Measurements from ENCODE around the gene RBSN.
"Not testable (repeated sequence)": the region's sequence is repeated elsewhere in the genome, so short reads cannot be mapped to it uniquely, and the experiment has no call there.

RBSN gene
- long read RNA-seq, full-length matches to known transcripts: 3 of 45 reads
- long read RNA-seq, partial matches to known transcripts: 28 of 45 reads
- long read RNA-seq, other reads (novel, unspliced or antisense): 14 of 45 reads

GRCh38 chr3:15098503-15099363 is at the start of gene RBSN:
RBSN (minus strand) TSS chr3:15099148; CDS start chr3:15096120, 3,028 bp downstream.
- TF ChIP-seq CTCF (IDR thresholded peaks at IDR 0.05; ENCODE audit: insufficient read depth, low read length): no peak
- TF ChIP-seq SPI1 (IDR thresholded peaks at IDR 0.05; ENCODE audit: borderline replicate concordance, low read depth): peak; percentile 15; the same call in 1 of the 2 replicates
- TF ChIP-seq POLR2AphosphoS5 (IDR thresholded peaks at IDR 0.05; ENCODE audit: low read depth): peak; percentile 59
- TF ChIP-seq REST (IDR thresholded peaks at IDR 0.05; ENCODE audit: insufficient replicate concordance, low read depth): peak; percentile 62
- TF ChIP-seq GABPA (IDR thresholded peaks at IDR 0.05; ENCODE audit: low read depth): peak; percentile 79
- Histone ChIP-seq H3K27ac (replicated peaks) (peak within 1 kb of the TSS; percentile 72), H3K4me3 (replicated peaks; ENCODE audit: insufficient read depth, low read length) (peak within 1 kb of the TSS; percentile 72), H3K27me3 (ENCODE audit: insufficient read depth, poor library complexity, severe bottlenecking) (no peaks in the 10 kb centered on the region)
- DNase-seq (ENCODE audit: low read depth in 1 of 2, low spot score in 1 of 2): peak; percentile 88 to 95

- H3K27me3 ChIP-seq (ENCODE audit: insufficient read depth, poor library complexity, severe bottlenecking): peaks cover 25% of the 10 kb centered on the region
- no peak for DNase-seq (ENCODE audit: low read depth in 1 of 2, low spot score in 1 of 2)
- H3K4me3 ChIP-seq (replicated peaks; ENCODE audit: insufficient read depth, low read length): no peak overlapping the region
- TF ChIP-seq CTCF (IDR thresholded peaks at IDR 0.05; ENCODE audit: insufficient read depth, low read length): no peak
- no peak for TF ChIP-seq SPI1 (IDR thresholded peaks at IDR 0.05; ENCODE audit: borderline replicate concordance, low read depth)
- no peak for TF ChIP-seq GABPA (IDR thresholded peaks at IDR 0.05; ENCODE audit: low read depth)
- no peak for TF ChIP-seq REST (IDR thresholded peaks at IDR 0.05; ENCODE audit: insufficient replicate concordance, low read depth)
- TF ChIP-seq POLR2AphosphoS5 (IDR thresholded peaks at IDR 0.05; ENCODE audit: low read depth): no peak
- H3K27ac ChIP-seq (replicated peaks): no peak overlapping the region
These were observed 49.7 kb upstream of the RBSN start for GRCh38 chr3:15148614-15149013.

- not testable (repeated sequence) for H3K4me3 ChIP-seq (replicated peaks; ENCODE audit: insufficient read depth, low read length); H3K27me3 ChIP-seq (ENCODE audit: insufficient read depth, poor library complexity, severe bottlenecking); DNase-seq (ENCODE audit: low read depth in 1 of 2, low spot score in 1 of 2); H3K27ac ChIP-seq (replicated peaks)
These were observed 37.9 kb upstream of the RBSN start for GRCh38 chr3:15136885-15137284.

GRCh38 chr3:15134968-15135367 is 36.0 kb upstream of the RBSN start:
- not testable (repeated sequence) for H3K27me3 ChIP-seq (ENCODE audit: insufficient read depth, poor library complexity, severe bottlenecking); H3K4me3 ChIP-seq (replicated peaks; ENCODE audit: insufficient read depth, low read length); H3K27ac ChIP-seq (replicated peaks); DNase-seq (ENCODE audit: low read depth in 1 of 2, low spot score in 1 of 2)

- H3K27ac ChIP-seq (replicated peaks); H3K4me3 ChIP-seq (replicated peaks; ENCODE audit: insufficient read depth, low read length); H3K27me3 ChIP-seq (ENCODE audit: insufficient read depth, poor library complexity, severe bottlenecking); DNase-seq (ENCODE audit: low read depth in 1 of 2, low spot score in 1 of 2): not testable (repeated sequence)
These were observed 29.5 kb upstream of the RBSN start for GRCh38 chr3:15128403-15128802.

GRCh38 chr3:15126975-15127374 is 28.0 kb upstream of the RBSN start:
- H3K27ac ChIP-seq (replicated peaks); DNase-seq (ENCODE audit: low read depth in 1 of 2, low spot score in 1 of 2); H3K4me3 ChIP-seq (replicated peaks; ENCODE audit: insufficient read depth, low read length); H3K27me3 ChIP-seq (ENCODE audit: insufficient read depth, poor library complexity, severe bottlenecking): not testable (repeated sequence)
